Osteoblast (primary cell): ENCODE results near the gene EEF1AKMT4. TPM values are rescaled to one million over a fixed set of nuclear protein-coding genes. Genes with fewer than 3 reads are reported as not detected.
A peak's percentile ranks its signal among the peaks of the same experiment; 100 is the strongest.

Experiments
- DNase-seq: peaks from one replicate; pipeline ENCODE4 v3.0.0; 2011; ENCODE audit warnings: low spot score, mixed read lengths; ENCODE audit not compliant: insufficient read length; ENCODE audit errors: missing footprints
- H2AFZ ChIP-seq: 2 replicates; pipeline ENCODE4 v1.6.0; 2011; ENCODE audit warnings: mild to moderate bottlenecking, low read length
- H3K27ac ChIP-seq: 2 replicates; pipeline ENCODE4 v1.5.1; 2011; ENCODE audit warnings: mild to moderate bottlenecking, low read depth, low read length, moderate library complexity
- H3K27me3 ChIP-seq: 2 replicates; pipeline ENCODE4 v1.6.0; 2012; ENCODE audit warnings: mild to moderate bottlenecking, control low read depth, inconsistent platforms, low read length, moderate library complexity; ENCODE audit not compliant: insufficient read depth
- H3K36me3 ChIP-seq: 2 replicates; pipeline ENCODE4 v1.5.1; 2011; ENCODE audit warnings: mild to moderate bottlenecking, low read length, control low read depth, moderate library complexity; ENCODE audit not compliant: insufficient read depth
- H3K4me1 ChIP-seq: 2 replicates; pipeline ENCODE4 v1.5.1; 2011; ENCODE audit warnings: mild to moderate bottlenecking, low read length, control low read depth, moderate library complexity; ENCODE audit not compliant: insufficient read depth
- H3K4me2 ChIP-seq: 2 replicates; pipeline ENCODE4 v1.6.0; 2011; ENCODE audit warnings: mild to moderate bottlenecking, low read length; ENCODE audit not compliant: insufficient read depth
- H3K4me3 ChIP-seq: fragments of 200-600 bp; sonication (generic); 3 replicates; pipeline ENCODE4 v1.5.1; 2012; ENCODE audit warnings: mild to moderate bottlenecking, low read length, inconsistent platforms; ENCODE audit not compliant: insufficient read depth
- H3K79me2 ChIP-seq: 2 replicates; pipeline ENCODE4 v1.6.0; 2012; ENCODE audit warnings: mild to moderate bottlenecking, low read length, control low read depth, inconsistent platforms; ENCODE audit not compliant: insufficient read depth
- H3K9me3 ChIP-seq: 2 replicates; pipeline ENCODE4 v1.5.1; 2011; ENCODE audit warnings: low read depth, low read length, control low read depth
- H4K20me1 ChIP-seq: 2 replicates; pipeline ENCODE4 v1.6.0; 2012; ENCODE audit warnings: mild to moderate bottlenecking, low read length, control low read depth; ENCODE audit not compliant: insufficient read depth
- total RNA-seq: library from RNA; depleted of rRNA; stranded (reverse); fragments of >200 nt; gene quantifications from 2 replicates; pipeline ENCODE4 v1.2.3, GENCODE V29; 2012
- TF ChIP-seq, protein P1 (sequence below): IDR thresholded peaks from 2 replicates; pipeline ENCODE4 v1.5.1; 2011; ENCODE audit warnings: mild to moderate bottlenecking, low read depth, low read length, moderate library complexity; ENCODE audit errors: extremely low read depth

EEF1AKMT4 gene
- total RNA-seq, 1 donor, result 3.3 TPM

DNA sequence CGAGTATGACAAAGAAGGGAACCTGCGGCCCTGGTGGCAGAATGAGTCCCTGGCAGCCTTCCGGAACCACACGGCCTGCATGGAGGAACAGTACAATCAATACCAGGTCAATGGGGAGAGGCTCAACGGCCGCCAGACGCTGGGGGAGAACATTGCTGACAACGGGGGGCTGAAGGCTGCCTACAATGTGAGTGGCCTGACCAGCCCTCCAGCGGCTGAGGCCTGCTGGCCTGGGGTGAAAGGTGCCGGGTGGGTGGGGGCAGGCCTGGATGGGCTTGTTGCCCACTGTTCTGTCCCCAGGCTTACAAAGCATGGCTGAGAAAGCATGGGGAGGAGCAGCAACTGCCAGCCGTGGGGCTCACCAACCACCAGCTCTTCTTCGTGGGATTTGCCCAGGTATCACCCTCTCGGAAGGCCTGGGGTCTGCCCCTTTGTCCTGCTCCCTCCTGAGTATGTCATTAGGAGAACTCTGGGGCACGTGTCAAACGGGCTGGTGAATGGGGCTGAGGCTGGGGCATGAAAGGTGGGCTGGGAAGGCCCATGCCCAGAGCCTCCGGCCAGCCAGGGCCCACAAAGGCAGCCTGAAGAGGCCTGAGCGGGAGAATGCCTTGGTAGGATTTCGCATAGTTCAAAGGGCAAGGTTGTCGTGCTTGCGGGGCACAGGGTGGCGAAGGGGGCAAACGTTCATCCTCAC, 41.7 kb downstream of the EEF1AKMT4 start:
- H3K4me1 ChIP-seq, result no peaks in the 10 kb centered on the region
- H4K20me1 ChIP-seq, result no peaks in the 10 kb centered on the region
- no peak overlapping the region for H3K4me2 ChIP-seq
- no peaks in the 10 kb centered on the region for H3K9me3 ChIP-seq
- TF ChIP-seq, protein P1, sequence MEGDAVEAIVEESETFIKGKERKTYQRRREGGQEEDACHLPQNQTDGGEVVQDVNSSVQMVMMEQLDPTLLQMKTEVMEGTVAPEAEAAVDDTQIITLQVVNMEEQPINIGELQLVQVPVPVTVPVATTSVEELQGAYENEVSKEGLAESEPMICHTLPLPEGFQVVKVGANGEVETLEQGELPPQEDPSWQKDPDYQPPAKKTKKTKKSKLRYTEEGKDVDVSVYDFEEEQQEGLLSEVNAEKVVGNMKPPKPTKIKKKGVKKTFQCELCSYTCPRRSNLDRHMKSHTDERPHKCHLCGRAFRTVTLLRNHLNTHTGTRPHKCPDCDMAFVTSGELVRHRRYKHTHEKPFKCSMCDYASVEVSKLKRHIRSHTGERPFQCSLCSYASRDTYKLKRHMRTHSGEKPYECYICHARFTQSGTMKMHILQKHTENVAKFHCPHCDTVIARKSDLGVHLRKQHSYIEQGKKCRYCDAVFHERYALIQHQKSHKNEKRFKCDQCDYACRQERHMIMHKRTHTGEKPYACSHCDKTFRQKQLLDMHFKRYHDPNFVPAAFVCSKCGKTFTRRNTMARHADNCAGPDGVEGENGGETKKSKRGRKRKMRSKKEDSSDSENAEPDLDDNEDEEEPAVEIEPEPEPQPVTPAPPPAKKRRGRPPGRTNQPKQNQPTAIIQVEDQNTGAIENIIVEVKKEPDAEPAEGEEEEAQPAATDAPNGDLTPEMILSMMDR, result no peak
- H2AFZ ChIP-seq, result no peak overlapping the region
- no peaks in the 10 kb centered on the region for H3K36me3 ChIP-seq
- peaks cover 14% of the 10 kb centered on the region for H3K27me3 ChIP-seq
- peak; percentile 55 for DNase-seq
- H3K27ac ChIP-seq, result no peak overlapping the region
- no peak overlapping the region for H3K4me3 ChIP-seq
- H3K79me2 ChIP-seq, result no peaks in the 10 kb centered on the region

DNA sequence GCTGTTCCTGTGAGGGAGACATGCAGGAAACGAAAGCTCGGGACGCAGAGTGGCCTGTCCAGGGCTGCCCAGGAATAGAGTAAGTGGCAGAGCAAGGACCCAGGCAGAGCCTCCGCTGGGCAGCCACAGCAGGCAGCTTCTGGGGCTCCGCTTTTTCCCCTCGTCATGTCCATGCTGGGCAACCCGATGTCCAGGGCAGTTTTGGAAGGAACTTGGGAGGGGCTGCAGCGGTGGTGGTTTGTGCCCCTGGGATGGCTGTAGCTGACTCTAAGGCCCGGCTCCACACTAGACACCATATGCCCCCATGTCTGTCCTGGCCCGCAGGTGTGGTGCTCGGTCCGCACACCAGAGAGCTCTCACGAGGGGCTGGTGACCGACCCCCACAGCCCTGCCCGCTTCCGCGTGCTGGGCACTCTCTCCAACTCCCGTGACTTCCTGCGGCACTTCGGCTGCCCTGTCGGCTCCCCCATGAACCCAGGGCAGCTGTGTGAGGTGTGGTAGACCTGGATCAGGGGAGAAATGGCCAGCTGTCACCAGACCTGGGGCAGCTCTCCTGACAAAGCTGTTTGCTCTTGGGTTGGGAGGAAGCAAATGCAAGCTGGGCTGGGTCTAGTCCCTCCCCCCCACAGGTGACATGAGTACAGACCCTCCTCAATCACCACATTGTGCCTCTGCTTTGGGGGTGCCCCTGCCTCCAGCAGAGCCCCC, 42.4 kb downstream of the EEF1AKMT4 start:
- Histone ChIP-seq H2AFZ (no peak overlapping the region), H3K4me3 (no peak overlapping the region), H3K4me2 (no peak overlapping the region), H3K9me3 (no peaks in the 10 kb centered on the region), H3K27me3 (peaks cover 13% of the 10 kb centered on the region), H3K79me2 (no peaks in the 10 kb centered on the region), H4K20me1 (no peaks in the 10 kb centered on the region), H3K27ac (no peak overlapping the region), H3K4me1 (no peaks in the 10 kb centered on the region), H3K36me3 (no peaks in the 10 kb centered on the region)
- peak; percentile 65 for DNase-seq
- TF ChIP-seq, protein P1, result no peak

DNA sequence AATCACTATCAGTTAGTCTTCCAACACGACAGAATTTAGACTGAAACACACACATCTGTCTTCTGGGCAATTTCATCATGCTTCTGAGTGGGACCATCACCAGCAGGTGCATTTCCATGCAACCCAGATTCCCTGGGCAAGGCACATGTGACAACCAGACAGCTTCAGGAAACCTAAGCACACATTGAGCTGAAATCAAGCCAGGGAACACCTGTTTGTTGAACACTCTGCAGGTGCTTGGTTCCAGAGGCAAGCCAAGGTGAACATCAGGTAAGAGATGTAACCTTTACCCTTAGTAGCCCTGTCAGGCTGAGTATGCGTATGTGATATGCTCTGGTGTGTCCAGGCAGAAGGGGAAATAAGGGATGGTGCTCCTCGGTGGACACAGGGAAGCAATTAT, 46.3 kb downstream of the EEF1AKMT4 start:
- H3K27me3 ChIP-seq, result peaks cover 10% of the 10 kb centered on the region
- H2AFZ ChIP-seq, result no peak overlapping the region
- H3K4me3 ChIP-seq, result no peak overlapping the region
- TF ChIP-seq, protein P1, result no peak
- peaks cover 6% of the 10 kb centered on the region for H3K36me3 ChIP-seq
- peaks cover 15% of the 10 kb centered on the region for H4K20me1 ChIP-seq
- DNase-seq, result no peak
- H3K9me3 ChIP-seq, result no peaks in the 10 kb centered on the region
- peaks cover 17% of the 10 kb centered on the region for H3K79me2 ChIP-seq
- no peak overlapping the region for H3K27ac ChIP-seq
- no peak overlapping the region for H3K4me2 ChIP-seq
- peaks cover 12% of the 10 kb centered on the region for H3K4me1 ChIP-seq

DNA sequence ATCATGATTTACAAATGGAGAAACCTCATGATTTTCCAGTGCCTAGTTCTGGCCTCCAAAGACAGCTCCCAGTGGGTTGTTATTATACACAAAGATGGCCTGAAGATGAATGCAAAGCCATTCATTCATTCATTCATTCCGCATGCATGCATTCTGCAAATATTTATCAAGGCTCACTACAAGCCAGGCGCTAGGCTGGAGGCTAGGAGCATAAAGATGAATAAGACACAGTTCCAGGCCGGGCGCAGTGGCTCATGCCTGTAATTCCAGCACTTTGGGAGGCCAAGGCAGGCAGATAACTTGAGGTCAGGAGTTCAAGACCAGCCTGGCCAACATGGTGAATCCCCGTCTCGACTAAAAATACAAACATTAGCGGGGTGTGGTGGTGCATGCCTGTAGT, 47.1 kb downstream of the EEF1AKMT4 start:
- Histone ChIP-seq H3K36me3 (peaks cover 13% of the 10 kb centered on the region), H4K20me1 (peaks cover 19% of the 10 kb centered on the region), H3K4me2 (no peak overlapping the region), H3K27ac (no peak overlapping the region), H3K4me3 (no peak overlapping the region), H3K4me1 (peaks cover 14% of the 10 kb centered on the region), H3K27me3 (peaks cover 10% of the 10 kb centered on the region), H2AFZ (no peak overlapping the region), H3K9me3 (no peaks in the 10 kb centered on the region), H3K79me2 (peaks cover 25% of the 10 kb centered on the region)
- no peak for DNase-seq
- TF ChIP-seq, protein P1, result no peak
